Measurements from ENCODE around the gene ADCY2.

Gene ADCY2

GRCh38 chr5:7610531-7611177 lies 214.7 kb downstream of the ADCY2 start:
- DNase-seq = no peak

DNA sequence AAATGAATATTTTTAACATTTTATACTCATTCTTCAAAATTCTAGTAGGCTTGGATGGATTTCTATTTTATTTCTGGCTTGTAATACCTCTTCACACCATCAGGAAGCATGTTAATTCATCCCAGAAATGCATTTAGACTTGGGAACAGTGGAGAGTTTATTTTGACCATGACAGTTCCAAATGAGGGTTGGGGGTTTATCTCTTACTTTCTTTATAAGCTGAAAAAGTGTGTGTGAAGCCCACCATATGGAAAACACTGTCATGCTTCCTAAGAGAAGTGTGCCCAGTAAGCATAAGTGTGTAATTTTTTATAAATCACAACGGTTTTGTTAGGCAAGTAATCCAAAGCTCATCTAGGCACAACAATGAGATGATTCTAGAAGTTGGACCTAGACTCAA lies 215.6 kb downstream of the ADCY2 start:
- DNase-seq = no peak

DNA sequence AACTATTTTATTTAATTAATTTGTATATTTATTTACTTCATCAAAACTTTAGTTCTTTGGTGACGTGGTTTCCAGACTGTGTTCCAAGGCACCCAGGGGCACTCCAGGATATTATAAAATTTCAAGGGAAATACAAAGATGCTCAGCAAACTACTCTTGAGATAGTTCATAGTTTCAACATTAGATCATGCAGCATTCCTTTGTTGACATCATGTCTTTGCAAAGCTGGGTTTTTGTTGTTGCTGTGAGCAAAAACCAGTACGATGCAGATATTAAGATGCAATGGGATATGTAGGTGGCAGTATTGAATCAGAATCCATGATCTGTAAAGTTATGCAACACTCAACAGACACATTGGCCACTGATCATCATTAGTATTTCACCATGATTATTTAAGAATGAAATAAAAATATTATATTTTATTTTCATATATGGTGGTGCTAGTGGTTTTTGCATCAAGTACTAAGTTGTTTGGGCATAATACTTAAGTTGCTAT lies 219.7 kb downstream of the ADCY2 start:
- DNase-seq = no peak

GRCh38 chr5:7616897-7617296 lies 221.0 kb downstream of the ADCY2 start:
- DNase-seq = no peak

- no peak for DNase-seq
These were observed 226.6 kb downstream of the ADCY2 start for GRCh38 chr5:7622498-7622897.

- DNase-seq = no peak
These were observed 229.8 kb downstream of the ADCY2 start for GRCh38 chr5:7625740-7626139.

- DNase-seq = no peak
These were observed 232.3 kb downstream of the ADCY2 start for GRCh38 chr5:7628248-7628647.

DNA sequence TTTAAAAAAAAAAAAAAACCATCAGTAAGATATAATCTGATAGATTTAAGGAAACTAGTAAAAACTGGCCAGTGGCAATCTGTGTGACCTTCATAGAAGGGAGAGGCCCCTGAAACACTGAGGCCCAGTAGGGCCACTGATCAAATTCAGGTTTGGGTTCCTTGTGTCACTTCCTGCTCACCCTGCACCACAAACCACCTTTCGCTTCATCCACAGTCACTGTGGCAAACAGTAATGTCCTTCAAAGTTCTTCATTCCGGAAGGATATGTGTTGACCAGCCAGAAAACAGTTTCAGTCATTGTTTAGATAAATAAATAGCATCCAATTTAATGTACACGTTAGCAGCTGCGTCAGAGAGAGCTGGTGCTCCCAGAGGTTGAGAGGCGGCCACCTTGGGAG lies 232.9 kb downstream of the ADCY2 start:
- no peak for DNase-seq

- no peak for DNase-seq
These were observed 233.6 kb downstream of the ADCY2 start for GRCh38 chr5:7629561-7629960.

DNA sequence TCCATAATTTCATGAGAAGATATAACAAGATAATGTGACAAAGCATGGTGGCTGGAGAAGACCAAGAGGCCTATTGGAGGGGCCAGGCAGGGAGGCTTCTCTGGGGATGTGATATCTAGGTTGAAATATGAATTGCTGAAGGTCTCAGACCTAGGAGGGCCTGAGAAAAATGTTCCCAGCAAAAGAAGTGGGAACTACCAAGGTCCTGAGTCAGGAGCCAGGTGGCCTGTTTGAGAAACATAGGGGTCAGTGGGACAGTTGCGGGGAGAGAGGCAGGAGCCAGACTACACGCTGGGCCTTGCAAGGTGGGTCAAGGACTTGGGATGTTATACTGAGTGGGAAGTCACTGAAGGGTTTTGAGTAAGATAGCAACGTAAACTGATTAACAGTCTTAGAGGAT lies 238.9 kb downstream of the ADCY2 start:
- no peak for DNase-seq

DNA sequence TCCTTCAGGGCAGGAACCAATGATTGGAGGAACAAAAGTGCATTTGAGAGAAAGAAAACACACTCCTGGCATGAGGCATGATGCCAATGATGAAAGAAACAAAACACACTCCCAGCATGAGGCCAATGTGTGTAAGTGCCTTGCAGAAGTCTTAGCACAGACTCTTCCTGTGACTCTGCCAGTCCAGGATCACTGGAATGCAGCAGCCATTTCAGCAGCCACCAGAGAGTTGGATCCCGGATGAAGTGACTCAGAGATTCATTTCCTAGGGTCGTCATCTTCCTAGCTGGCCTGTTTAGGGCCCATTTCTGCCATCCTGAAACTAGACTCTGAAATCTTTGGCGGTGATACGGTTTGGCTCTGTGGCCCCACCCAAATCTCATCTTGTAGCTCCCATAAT lies 242.5 kb downstream of the ADCY2 start:
- peak; percentile 15 for DNase-seq

DNA sequence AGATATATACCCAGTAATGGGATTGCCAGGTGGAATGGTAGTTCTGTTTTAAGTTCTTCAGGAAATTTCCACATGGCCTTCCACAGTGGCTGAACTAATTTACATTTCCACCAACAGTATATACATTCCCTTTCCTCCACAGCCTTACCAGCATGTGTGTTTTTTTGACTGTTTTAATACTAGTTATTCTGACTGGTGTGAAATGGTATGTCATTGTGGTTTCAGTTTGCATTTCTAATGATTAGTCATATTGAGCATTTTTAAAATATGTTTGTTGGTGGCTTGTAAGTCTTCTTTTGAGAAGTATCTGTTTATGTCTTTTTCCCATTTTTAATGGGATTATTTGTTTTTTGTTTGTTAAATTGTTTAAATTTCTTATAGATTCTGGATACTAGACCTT lies 246.1 kb downstream of the ADCY2 start:
- no peak for DNase-seq

DNA sequence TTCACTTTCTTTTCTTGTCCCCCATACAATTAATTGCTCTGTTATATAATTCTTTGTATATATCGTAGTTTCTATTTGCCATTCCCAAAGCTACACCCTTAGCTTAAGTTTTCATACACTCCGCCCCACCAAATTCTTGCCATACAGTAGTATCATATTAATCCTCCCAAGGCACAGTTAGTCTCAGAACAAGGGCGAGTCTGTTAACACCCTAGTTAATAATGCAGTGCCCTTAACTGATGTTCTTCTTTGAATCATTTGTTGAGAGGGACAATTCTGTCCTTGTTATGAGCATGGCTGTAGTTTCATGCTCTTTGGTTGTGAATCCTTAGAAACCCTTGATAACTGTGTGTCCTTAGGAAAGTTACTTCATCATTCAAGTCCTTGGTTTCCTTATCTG lies 248.8 kb downstream of the ADCY2 start:
- DNase-seq = no peak

- no peak for DNase-seq
These were observed 254.8 kb downstream of the ADCY2 start for GRCh38 chr5:7650755-7651154.

- DNase-seq = no peak
These were observed 257.1 kb downstream of the ADCY2 start for GRCh38 chr5:7653046-7653445.

DNA sequence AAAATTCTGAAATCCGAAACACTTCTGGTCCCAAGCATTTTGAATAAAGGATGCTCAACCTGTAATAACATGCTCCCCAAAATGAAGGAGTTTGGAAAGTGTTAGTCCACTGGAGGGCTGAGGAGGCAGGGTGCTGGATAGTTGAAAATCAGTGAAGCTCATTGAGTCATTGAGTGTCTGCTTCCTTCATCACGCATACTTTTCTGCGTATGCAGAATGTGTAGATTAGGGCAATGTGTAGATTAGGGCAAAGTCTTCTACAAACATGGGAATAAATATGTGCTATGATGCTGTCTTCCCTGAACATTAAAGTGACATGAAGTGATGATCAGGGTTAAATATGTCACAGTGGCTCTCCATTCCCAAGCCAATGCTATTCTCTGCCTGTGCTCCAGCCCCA lies 261.2 kb downstream of the ADCY2 start:
- no peak for DNase-seq

GRCh38 chr5:7659420-7659819 lies 263.5 kb downstream of the ADCY2 start:
- no peak for DNase-seq

- DNase-seq = no peak
These were observed 266.4 kb downstream of the ADCY2 start for GRCh38 chr5:7662289-7662688.

DNA sequence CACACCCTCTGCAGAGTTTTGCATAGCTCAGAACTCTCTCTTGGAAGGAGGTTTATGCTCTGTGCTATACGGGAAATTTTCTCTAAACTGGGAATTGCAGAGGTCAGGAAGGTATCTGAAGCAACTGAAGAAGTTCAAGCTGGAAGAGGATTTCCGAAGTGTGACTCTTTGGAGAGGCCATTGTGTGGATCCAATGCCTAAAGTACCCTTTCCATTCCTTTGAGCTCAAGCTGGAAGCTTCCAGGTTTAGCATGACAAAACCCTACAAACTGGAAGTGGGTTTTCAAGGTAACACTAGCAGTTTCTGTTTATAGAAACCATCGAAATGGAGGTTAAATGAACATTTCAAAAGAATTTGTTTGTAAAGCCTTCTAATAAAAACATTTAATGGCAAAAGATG lies 267.9 kb downstream of the ADCY2 start:
- DNase-seq = no peak

DNA sequence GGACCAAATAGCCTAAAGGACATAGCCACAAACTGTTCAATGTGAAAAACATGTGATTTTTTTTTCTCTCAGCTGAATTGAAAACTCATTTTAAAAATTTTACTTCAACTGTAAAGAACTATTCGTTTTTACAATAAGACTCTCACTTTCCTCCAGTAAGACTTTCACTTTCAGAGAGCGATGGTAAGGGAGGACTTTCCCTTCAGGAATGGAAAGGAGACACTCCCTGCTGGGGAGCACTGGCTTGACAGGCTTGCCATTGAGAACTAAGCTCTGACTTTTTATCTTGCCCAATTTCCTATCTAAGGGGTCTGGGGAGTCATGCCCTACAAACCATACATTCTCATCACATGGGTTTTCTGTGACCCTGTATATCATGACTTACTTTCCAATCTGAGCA lies 268.3 kb downstream of the ADCY2 start:
- DNase-seq = no peak

DNA sequence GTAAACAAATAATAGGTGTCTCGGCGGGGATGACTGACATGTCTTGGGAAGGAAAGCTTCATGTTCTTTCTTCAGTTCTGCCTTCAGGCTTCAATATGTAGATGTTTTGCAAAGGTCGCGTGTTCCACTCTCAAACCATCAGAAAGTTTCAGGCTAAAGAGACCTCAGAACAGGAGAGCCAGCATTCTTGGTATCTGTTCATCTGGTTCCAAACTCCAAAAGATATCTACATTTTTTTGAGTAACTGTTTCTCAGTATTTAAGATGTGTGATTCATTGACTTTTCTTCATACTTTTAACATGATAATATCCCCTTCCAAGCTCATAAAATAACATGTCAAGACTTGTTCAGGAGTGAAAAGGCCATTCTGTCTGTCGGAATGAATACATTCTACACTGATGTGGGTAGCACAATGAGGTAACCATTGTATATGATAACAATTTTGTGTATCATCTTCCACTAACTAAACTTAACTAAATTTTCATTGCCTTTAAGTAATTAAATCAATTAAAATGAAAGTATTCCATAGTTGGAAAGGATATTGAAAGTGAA lies 271.4 kb downstream of the ADCY2 start:
- no peak for DNase-seq

DNA sequence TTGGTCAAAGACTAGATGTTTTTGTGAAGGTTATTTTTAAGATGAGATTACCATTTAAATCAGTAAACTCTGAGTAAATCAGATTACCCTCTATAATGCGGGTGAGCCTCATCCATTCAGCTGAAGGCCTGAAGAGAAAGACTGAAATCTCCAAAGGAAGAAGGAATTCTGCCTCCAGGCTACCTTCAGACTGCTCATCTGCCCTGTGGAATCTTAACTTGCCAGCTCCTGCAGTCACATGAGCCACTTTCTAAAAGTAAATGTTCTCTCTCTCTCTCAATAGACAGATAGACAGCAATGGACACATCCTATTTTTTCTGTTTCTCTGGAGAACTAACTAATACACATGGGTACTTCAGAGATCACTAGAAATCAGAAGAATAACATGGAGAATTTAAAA lies 272.2 kb downstream of the ADCY2 start:
- DNase-seq = no peak

DNA sequence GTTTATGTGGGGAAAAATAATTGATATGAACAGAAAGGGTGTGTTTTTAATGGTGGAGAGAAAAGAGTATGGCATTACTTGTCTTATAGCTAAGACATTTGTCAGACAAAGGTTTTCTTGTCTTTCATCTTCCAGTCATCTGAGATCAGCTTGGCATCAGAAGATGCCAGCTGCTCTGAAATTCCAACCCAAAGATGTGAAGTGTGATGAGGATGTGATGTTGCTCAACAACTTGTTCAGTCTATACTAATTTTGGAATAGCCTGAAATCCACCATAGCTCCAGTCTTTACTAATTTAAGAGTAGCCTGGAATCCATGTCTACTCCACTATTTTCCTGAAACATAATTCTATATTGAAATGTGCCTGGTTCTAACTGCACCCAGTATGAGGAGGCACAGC lies 272.7 kb downstream of the ADCY2 start:
- DNase-seq = no peak

- DNase-seq = no peak
These were observed 275.5 kb downstream of the ADCY2 start for GRCh38 chr5:7671381-7671993.

GRCh38 chr5:7673658-7674057 lies 277.7 kb downstream of the ADCY2 start:
- DNase-seq = no peak
